Activated naive CD8-positive, alpha-beta T cell treated with anti-CD3 and anti-CD28 coated beads, Interleukin-2, amount 50 U/mL, for 16 hours (primary cell): ENCODE results near the gene ADIG.

ENCODE experiments used
- DNase-seq: peaks from one replicate; pipeline ENCODE4 v3.0.0-alpha.2; 2020; ENCODE audit warnings: low read depth, low spot score

Gene ADIG

GRCh38 chr20:38601216-38602184 is 20.5 kb downstream of the ADIG start, which contains the start of gene ARHGAP40:
TSS of gene ARHGAP40 (plus strand) at chr20:38601809.
- no peak for DNase-seq

GRCh38 chr20:38602185-38602581 is 21.2 kb downstream of the ADIG start:
- DNase-seq: no peak

- DNase-seq: no peak
Observed at GRCh38 chr20:38603286-38603685, 22.3 kb downstream of the ADIG start.

- no peak for DNase-seq
Observed at GRCh38 chr20:38604873-38605303, 23.9 kb downstream of the ADIG start.

GRCh38 chr20:38607351-38607750 is 26.4 kb downstream of the ADIG start:
- no peak for DNase-seq

GRCh38 chr20:38608188-38608587 is 27.2 kb downstream of the ADIG start:
- DNase-seq: no peak

GRCh38 chr20:38609815-38610214 is 28.8 kb downstream of the ADIG start:
- no peak for DNase-seq

- no peak for DNase-seq
Observed at GRCh38 chr20:38610521-38610920, 29.5 kb downstream of the ADIG start.

GRCh38 chr20:38612751-38613515 is 31.9 kb downstream of the ADIG start:
- DNase-seq: no peak

- no peak for DNase-seq
Observed at GRCh38 chr20:38615283-38615682, 34.3 kb downstream of the ADIG start.

- DNase-seq: no peak
Observed at GRCh38 chr20:38616457-38616856, 35.5 kb downstream of the ADIG start.

- no peak for DNase-seq
Observed at GRCh38 chr20:38617011-38617829, 36.2 kb downstream of the ADIG start.

- no peak for DNase-seq
Observed at GRCh38 chr20:38617830-38618196, 36.8 kb downstream of the ADIG start.

- DNase-seq: no peak
Observed at GRCh38 chr20:38620441-38620840, 39.4 kb downstream of the ADIG start.

GRCh38 chr20:38623061-38623460 is 42.1 kb downstream of the ADIG start:
- no peak for DNase-seq

- no peak for DNase-seq
Observed at GRCh38 chr20:38624084-38624483, 43.1 kb downstream of the ADIG start.

GRCh38 chr20:38625896-38626295 is 44.9 kb downstream of the ADIG start:
- no peak for DNase-seq

GRCh38 chr20:38626921-38627659 is 46.1 kb downstream of the ADIG start:
- no peak for DNase-seq

- no peak for DNase-seq
Observed at GRCh38 chr20:38628580-38629470, 47.8 kb downstream of the ADIG start.

- no peak for DNase-seq
Observed at GRCh38 chr20:38629979-38630378, 49.0 kb downstream of the ADIG start.
